ENCODE results near the gene ASTL. TPM values are rescaled to one million over a fixed set of nuclear protein-coding genes. Genes with fewer than 3 reads are reported as not detected.

The ASTL gene
- total and polyA plus RNA-seq, 9 of the 15 experiments (the other 6 are each of a cell fraction or from before 2014, with no cell fraction given) = not detected

DNA sequence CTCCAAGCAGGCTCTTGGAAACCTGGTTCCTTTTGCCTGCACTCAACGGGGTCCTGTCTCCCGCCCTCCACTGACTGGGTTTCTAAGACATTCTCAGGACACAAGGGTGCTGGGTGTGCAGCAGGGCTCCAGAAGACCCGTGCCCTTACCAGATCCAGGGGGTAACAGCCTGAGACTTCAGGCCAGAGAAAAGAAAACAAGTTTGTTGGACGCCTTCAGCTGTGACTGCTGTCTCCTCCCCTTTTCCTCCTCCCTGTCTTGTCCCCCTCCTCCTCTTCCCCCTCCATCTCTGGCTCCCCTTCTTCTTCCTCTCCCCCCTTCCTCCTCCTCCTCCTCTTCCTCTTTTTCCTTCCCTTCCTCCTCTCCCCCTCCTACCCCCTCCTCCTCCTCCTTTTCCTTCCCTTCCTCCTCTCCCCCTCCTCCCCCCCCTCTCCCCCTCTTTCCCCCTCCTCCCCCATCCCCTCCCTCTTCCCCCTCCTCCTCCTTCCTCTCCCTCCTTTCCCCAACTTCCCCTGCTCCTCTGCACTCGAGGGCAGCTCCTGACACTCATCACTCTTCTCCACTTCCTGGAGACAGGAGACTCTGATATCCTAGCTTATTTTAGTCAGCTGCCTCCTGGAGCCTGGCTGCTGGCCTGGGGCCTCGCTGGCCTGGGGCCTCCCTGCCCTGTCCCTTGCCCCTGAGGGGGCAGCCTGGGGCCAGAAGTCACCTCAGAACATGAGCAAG is 34.4 kb downstream of the ASTL start:
- ChIA-PET CTCF (ENCODE audit: low intra/inter-chr PET ratio) (no interaction called here), POLR2A (interaction anchor here (1.2 kb wide), 1 partner anchor 11 kb away, joined by 4 read pairs; no protein-coding TSS in a partner anchor)
- no peak overlapping the region for H2AFZ ChIP-seq (ENCODE audit: low read depth, low read length)
- H3K36me3 ChIP-seq (ENCODE audit: control insufficient read depth, insufficient read depth, low read length) = no peaks in the 10 kb centered on the region
- no peaks in the 10 kb centered on the region for H3K9me3 ChIP-seq (replicated peaks; ENCODE audit: control insufficient read depth, insufficient read depth, low read depth, low read length)
- no peak overlapping the region for H3K4me3 ChIP-seq
- H3K4me2 ChIP-seq (ENCODE audit: insufficient read depth, low read length) = no peak overlapping the region
- WGBS (ENCODE audit: insufficient coverage, low coverage, missing lambda C conversion rate) = 0% methylated on average over 5 of the region's 6 CpGs
- no peak for ATAC-seq
- TF ChIP-seq CEBPB (tag; IDR thresholded peaks at IDR 0.05) (no peak), CBX2 (IDR thresholded peaks at IDR 0.05; ENCODE audit: insufficient read depth, low read length, poor library complexity, severe bottlenecking) (no peak), ZNF76 (CRISPR knock-in tag; IDR thresholded peaks at IDR 0.05; ENCODE audit: borderline replicate concordance) (no peak), FOXA3 (CRISPR knock-in tag; conservative IDR thresholded peaks at IDR 0.05 in 1 of 2, IDR thresholded peaks at IDR 0.05 in 1 of 2) (no peak), SRSF1 (IDR thresholded peaks at IDR 0.05; ENCODE audit: low read depth, low read length) (no peak), SMARCB1 (IDR thresholded peaks at IDR 0.05; ENCODE audit: insufficient read length, low read depth) (no peak), NBN (IDR thresholded peaks at IDR 0.05; ENCODE audit: low read depth) (no peak), ZNF699 (CRISPR knock-in tag; IDR thresholded peaks at IDR 0.05; ENCODE audit: insufficient replicate concordance) (no peak), SRF (CRISPR knock-in tag; IDR thresholded peaks at IDR 0.05) (no peak), ZNF134 (CRISPR knock-in tag; conservative IDR thresholded peaks at IDR 0.05) (no peak), ZNF79 (CRISPR knock-in tag; IDR thresholded peaks at IDR 0.05; ENCODE audit: low read depth) (no peak), ZNF764 (CRISPR knock-in tag; IDR thresholded peaks at IDR 0.05; ENCODE audit: low read depth) (no peak), KDM1A (IDR thresholded peaks at IDR 0.05) (no peak)
- TF ChIP-seq, protein P1, sequence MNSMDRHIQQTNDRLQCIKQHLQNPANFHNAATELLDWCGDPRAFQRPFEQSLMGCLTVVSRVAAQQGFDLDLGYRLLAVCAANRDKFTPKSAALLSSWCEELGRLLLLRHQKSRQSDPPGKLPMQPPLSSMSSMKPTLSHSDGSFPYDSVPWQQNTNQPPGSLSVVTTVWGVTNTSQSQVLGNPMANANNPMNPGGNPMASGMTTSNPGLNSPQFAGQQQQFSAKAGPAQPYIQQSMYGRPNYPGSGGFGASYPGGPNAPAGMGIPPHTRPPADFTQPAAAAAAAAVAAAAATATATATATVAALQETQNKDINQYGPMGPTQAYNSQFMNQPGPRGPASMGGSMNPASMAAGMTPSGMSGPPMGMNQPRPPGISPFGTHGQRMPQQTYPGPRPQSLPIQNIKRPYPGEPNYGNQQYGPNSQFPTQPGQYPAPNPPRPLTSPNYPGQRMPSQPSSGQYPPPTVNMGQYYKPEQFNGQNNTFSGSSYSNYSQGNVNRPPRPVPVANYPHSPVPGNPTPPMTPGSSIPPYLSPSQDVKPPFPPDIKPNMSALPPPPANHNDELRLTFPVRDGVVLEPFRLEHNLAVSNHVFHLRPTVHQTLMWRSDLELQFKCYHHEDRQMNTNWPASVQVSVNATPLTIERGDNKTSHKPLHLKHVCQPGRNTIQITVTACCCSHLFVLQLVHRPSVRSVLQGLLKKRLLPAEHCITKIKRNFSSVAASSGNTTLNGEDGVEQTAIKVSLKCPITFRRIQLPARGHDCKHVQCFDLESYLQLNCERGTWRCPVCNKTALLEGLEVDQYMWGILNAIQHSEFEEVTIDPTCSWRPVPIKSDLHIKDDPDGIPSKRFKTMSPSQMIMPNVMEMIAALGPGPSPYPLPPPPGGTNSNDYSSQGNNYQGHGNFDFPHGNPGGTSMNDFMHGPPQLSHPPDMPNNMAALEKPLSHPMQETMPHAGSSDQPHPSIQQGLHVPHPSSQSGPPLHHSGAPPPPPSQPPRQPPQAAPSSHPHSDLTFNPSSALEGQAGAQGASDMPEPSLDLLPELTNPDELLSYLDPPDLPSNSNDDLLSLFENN (IDR thresholded peaks at IDR 0.05; ENCODE audit: low read depth in 2 of 2, low read length in 2 of 2) = no peak
- no peaks in the 10 kb centered on the region for H3K9me1 ChIP-seq (ENCODE audit: control insufficient read depth, insufficient read depth, low read length)
- intact Hi-C loops (cut with micrococcal nuclease) = no loop called here
- H3K9ac ChIP-seq (ENCODE audit: insufficient read depth in 1 of 2, low read depth in 2 of 2, low read length in 2 of 2) = no peak overlapping the region
- no peaks in the 10 kb centered on the region for H3K79me2 ChIP-seq (ENCODE audit: control insufficient read depth, insufficient read depth, low read length)
- H4K20me1 ChIP-seq (replicated peaks; ENCODE audit: control insufficient read depth, insufficient read depth, low read length) = peaks cover 3% of the 10 kb centered on the region; the same call in 1 of the 2 replicates
- H3K4me1 ChIP-seq (replicated peaks in 1 of 2; ENCODE audit: control insufficient read depth in 2 of 2, insufficient read depth in 2 of 2, low read length in 2 of 2) = peaks cover 0 to 8% of the 10 kb centered on the region in 2 experiments; a peak in 2 of 5 replicates
- in situ Hi-C loops (cut with MboI) = no loop called here
- DNase-seq (ENCODE audit: extremely low read depth in 1 of 4, low spot score in 3 of 4) = no peak
- no TSS peak for BruUV-seq (replicated peaks)
- H3K27me3 ChIP-seq (ENCODE audit: control insufficient read depth in 2 of 2, insufficient read depth in 2 of 2, low read length in 2 of 2) = peaks cover 0 to 36% of the 10 kb centered on the region in 2 experiments; a peak in 3 of 5 replicates
- no peak overlapping the region for H3K27ac ChIP-seq (ENCODE audit: extremely low read depth, low read depth, low read length)
- FAIRE-seq = no peak
